ENCODE results near the gene LIN9.
"Not testable (repeated sequence)": the region's sequence is repeated elsewhere in the genome, so short reads cannot be mapped to it uniquely, and the experiment has no call there.

Gene LIN9

DNA sequence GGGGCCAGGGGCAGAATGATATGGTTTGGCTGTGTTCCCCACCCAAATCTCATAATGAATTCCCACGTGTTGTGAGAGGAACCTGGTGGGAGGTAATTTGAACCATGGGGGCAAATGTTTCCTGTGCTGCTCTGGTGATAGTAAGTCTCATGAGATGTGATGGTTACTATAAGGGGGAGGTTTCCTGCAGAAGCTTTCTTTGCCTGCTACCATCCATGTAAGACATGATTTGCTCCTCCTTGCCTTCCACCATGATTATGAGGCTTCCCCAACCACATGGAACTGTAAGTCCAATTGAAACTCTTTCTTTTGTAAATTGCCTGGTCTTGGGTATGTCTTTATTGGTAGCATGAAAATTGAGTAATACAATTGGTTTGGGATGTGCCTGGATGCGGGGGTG lies 33.7 kb upstream of the LIN9 start:
- Histone ChIP-seq H3K27me3 (ENCODE audit: insufficient read depth, low read depth, severe bottlenecking) (no peaks in the 10 kb centered on the region), H3K4me3 (ENCODE audit: low read depth, low read length) (no peak overlapping the region), H3K36me3 (no peaks in the 10 kb centered on the region), H3K9me3 (ENCODE audit: severe bottlenecking) (no peaks in the 10 kb centered on the region), H3K27ac (no peak overlapping the region)
- TF ChIP-seq, protein P1, sequence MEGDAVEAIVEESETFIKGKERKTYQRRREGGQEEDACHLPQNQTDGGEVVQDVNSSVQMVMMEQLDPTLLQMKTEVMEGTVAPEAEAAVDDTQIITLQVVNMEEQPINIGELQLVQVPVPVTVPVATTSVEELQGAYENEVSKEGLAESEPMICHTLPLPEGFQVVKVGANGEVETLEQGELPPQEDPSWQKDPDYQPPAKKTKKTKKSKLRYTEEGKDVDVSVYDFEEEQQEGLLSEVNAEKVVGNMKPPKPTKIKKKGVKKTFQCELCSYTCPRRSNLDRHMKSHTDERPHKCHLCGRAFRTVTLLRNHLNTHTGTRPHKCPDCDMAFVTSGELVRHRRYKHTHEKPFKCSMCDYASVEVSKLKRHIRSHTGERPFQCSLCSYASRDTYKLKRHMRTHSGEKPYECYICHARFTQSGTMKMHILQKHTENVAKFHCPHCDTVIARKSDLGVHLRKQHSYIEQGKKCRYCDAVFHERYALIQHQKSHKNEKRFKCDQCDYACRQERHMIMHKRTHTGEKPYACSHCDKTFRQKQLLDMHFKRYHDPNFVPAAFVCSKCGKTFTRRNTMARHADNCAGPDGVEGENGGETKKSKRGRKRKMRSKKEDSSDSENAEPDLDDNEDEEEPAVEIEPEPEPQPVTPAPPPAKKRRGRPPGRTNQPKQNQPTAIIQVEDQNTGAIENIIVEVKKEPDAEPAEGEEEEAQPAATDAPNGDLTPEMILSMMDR (IDR thresholded peaks at IDR 0.05; ENCODE audit: low read depth, low read length): no peak
- DNase-seq: no peak

DNA sequence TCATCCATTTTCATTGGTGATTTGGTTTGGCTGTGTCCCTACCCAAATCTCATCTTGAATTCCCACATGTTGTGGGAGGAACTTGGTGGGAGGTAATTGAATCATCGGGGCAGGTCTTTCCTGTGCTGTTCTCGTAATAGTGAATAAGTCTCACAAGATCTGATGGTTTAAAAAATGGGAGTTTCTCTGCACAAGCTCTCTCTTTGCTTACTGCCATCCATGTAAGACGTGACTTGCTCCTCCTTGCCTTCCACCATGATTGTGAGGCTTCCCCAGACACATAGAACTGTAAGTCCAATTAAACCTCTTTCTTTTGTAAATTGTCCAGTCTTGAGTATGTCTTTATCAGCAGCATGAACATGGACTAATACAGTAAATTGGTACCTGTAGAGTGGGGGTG lies 31.1 kb upstream of the LIN9 start:
- not testable (repeated sequence) for H3K9me3 ChIP-seq (ENCODE audit: severe bottlenecking); H3K27me3 ChIP-seq (ENCODE audit: insufficient read depth, low read depth, severe bottlenecking); DNase-seq

DNA sequence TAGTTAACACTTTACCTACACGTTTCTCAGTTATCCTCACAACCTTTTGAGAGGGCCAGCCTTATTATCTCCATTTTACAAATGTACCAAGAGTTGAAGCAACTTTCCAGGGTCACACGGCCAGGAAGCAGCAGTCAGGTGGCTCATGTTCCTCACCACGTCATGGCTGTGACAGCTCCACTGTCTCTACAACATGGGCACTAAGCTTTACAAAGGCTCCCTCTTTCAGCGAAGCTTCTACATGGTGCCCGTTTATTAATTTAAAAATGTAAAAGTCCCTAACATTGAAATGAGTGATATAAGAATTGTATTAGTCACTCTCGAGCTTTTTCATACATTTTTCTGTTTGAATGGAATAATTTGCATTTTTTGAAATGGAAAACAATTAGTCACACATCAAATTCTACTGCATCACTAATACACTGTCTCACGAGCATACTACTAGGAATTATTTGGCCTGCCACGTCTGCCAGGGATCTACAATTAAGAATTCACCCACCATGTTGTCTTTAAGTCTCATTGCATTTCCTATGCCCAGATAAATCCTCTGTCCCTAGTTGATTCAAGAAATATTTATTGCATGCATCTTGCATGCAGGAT lies 28.4 kb upstream of the LIN9 start:
- no peak overlapping the region for H3K4me3 ChIP-seq (ENCODE audit: low read depth, low read length)
- no peaks in the 10 kb centered on the region for H3K9me3 ChIP-seq (ENCODE audit: severe bottlenecking)
- H3K27me3 ChIP-seq (ENCODE audit: insufficient read depth, low read depth, severe bottlenecking): no peaks in the 10 kb centered on the region
- H3K36me3 ChIP-seq: no peaks in the 10 kb centered on the region
- no peak overlapping the region for H3K27ac ChIP-seq
- DNase-seq: no peak
- TF ChIP-seq, protein P1 (IDR thresholded peaks at IDR 0.05; ENCODE audit: low read depth, low read length): no peak

More for the DNA sequence above, 31.1 kb upstream of the LIN9 start:
- H3K27ac ChIP-seq; H3K4me3 ChIP-seq (ENCODE audit: low read depth, low read length); H3K36me3 ChIP-seq: not testable (repeated sequence)

DNA sequence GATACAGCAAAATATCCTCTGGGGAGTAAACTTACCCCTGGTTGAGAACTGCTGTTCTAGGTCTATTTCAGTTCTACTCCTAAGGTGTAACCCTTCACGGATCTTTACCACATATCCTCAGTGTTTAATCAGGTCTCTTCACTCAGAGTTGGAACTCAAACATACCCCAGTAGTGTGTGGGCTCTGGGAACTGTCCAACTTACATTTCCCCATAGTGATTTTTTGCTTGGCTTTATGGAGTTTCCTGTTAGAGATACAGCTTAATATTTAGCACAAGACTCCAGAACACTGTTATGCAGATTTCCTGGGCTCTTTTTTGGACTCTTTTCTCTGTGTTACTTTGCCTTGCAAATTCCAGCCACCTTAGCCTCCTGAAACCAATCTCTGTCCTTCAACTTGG lies 26.7 kb upstream of the LIN9 start:
- no peak for DNase-seq
- TF ChIP-seq, protein P1 (IDR thresholded peaks at IDR 0.05; ENCODE audit: low read depth, low read length): no peak
- Histone ChIP-seq H3K27ac (no peak overlapping the region), H3K9me3 (ENCODE audit: severe bottlenecking) (no peaks in the 10 kb centered on the region), H3K27me3 (ENCODE audit: insufficient read depth, low read depth, severe bottlenecking) (no peaks in the 10 kb centered on the region), H3K36me3 (no peaks in the 10 kb centered on the region), H3K4me3 (ENCODE audit: low read depth, low read length) (no peak overlapping the region)

DNA sequence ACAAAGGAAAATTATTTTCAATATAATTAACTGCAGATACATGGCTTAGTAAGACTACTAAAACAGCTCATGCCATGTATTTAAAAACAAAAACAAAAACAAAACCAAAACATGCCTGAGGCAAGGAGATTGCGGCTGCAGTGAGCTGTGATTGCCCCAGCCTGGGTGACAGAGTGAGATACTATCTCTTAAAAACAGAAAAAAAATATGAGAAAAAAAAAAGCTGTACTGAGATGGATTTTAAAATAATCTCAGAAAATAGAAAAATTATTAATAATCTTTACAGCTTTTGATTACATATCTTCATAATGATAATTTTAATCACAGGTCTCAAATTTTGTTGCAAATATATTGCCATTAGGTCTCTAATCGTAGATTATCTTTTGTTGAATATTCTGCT lies 24.0 kb upstream of the LIN9 start:
- DNase-seq: no peak
- H3K36me3 ChIP-seq: no peaks in the 10 kb centered on the region
- no peak overlapping the region for H3K27ac ChIP-seq
- H3K9me3 ChIP-seq (ENCODE audit: severe bottlenecking): no peaks in the 10 kb centered on the region
- TF ChIP-seq, protein P1 (IDR thresholded peaks at IDR 0.05; ENCODE audit: low read depth, low read length): no peak
- no peaks in the 10 kb centered on the region for H3K27me3 ChIP-seq (ENCODE audit: insufficient read depth, low read depth, severe bottlenecking)
- no peak overlapping the region for H3K4me3 ChIP-seq (ENCODE audit: low read depth, low read length)

DNA sequence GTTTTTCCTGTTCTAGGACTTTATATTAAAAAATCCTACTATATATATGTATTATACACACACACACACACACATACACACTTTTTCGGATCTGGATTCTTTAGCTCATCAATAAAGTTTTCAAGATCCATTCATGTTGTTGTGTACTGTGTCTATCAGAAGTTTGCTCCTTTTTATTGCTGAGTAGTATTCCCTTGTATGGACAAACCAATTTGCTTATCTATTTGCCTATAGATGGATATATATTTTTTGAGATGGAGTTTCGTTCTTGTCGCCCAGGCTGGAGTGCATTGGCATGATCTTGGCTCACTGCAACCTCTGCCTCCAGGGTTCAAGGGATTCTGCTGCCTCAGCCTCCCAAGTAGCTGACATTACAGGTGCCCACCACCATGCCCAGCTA lies 20.3 kb upstream of the LIN9 start:
- Histone ChIP-seq H3K4me3 (ENCODE audit: low read depth, low read length) (no peak overlapping the region), H3K27ac (no peak overlapping the region), H3K36me3 (no peaks in the 10 kb centered on the region), H3K9me3 (ENCODE audit: severe bottlenecking) (no peaks in the 10 kb centered on the region), H3K27me3 (ENCODE audit: insufficient read depth, low read depth, severe bottlenecking) (no peaks in the 10 kb centered on the region)
- TF ChIP-seq, protein P1 (IDR thresholded peaks at IDR 0.05; ENCODE audit: low read depth, low read length): no peak
- no peak for DNase-seq
